HL-60 (cell line): Measurements from ENCODE around the gene DCC.

Source experiments
- DNase-seq, 2 experiments: peaks; one replicate each; pipeline ENCODE4 v3.0.0-alpha.2; 2010 to 2020; ENCODE audit warnings: low read depth in 1 of 2, low spot score in 1 of 2
- H3K27ac ChIP-seq: fragments of 250-450 bp; sonication (Bioruptor Pico); replicated peaks from 2 replicates; pipeline ENCODE4 v1.5.1; 2020; ENCODE audit warnings: mild to moderate bottlenecking, moderate library complexity
- H3K27me3 ChIP-seq: fragments of 250-450 bp; sonication (Bioruptor Pico); 2 replicates; pipeline ENCODE4 v1.5.1; 2021; ENCODE audit warnings: mild to moderate bottlenecking, moderate library complexity; ENCODE audit not compliant: insufficient read depth, poor library complexity, severe bottlenecking
- H3K4me3 ChIP-seq: replicated peaks from 2 replicates; pipeline ENCODE4 v1.5.1; 2011; ENCODE audit warnings: mild to moderate bottlenecking, control low read depth, low read length; ENCODE audit not compliant: insufficient read depth
- CTCF ChIP-seq: IDR thresholded peaks from one replicate; pipeline ENCODE4 v1.5.1; 2011; ENCODE audit warnings: low read length, control low read depth, inconsistent platforms; ENCODE audit not compliant: insufficient read depth
- GABPA ChIP-seq: IDR thresholded peaks from 2 replicates; pipeline ENCODE4 v1.6.1; 2012; ENCODE audit warnings: low read depth
- POLR2AphosphoS5 ChIP-seq: IDR thresholded peaks from 2 replicates; pipeline ENCODE4 v1.6.1; 2012; ENCODE audit warnings: low read depth
- REST ChIP-seq: IDR thresholded peaks from 2 replicates; pipeline ENCODE4 v1.6.1; 2012; ENCODE audit warnings: low read depth; ENCODE audit not compliant: insufficient replicate concordance
- SPI1 ChIP-seq: IDR thresholded peaks from 2 replicates; pipeline ENCODE4 v1.6.1; 2012; ENCODE audit warnings: low read depth, mild to moderate bottlenecking, borderline replicate concordance

Gene DCC

GRCh38 chr18:52598921-52599320, 258.9 kb downstream of the DCC start:
- Histone ChIP-seq H3K4me3 (no peak overlapping the region), H3K27ac (no peak overlapping the region), H3K27me3 (no peaks in the 10 kb centered on the region)
- DNase-seq: no peak
- no peak for TF ChIP-seq REST
- no peak for TF ChIP-seq POLR2AphosphoS5
- no peak for TF ChIP-seq SPI1
- TF ChIP-seq CTCF: no peak
- no peak for TF ChIP-seq GABPA

GRCh38 chr18:52602820-52603219, 262.8 kb downstream of the DCC start:
- H3K4me3 ChIP-seq: no peak overlapping the region
- H3K27me3 ChIP-seq: no peaks in the 10 kb centered on the region
- H3K27ac ChIP-seq: no peak overlapping the region
- TF ChIP-seq CTCF (no peak), REST (no peak), POLR2AphosphoS5 (no peak)
- no peak for DNase-seq

GRCh38 chr18:52605345-52605744, 265.3 kb downstream of the DCC start:
- no peak for DNase-seq
- TF ChIP-seq SPI1: no peak
- TF ChIP-seq POLR2AphosphoS5: no peak
- no peak for TF ChIP-seq REST
- TF ChIP-seq CTCF: no peak
- no peak for TF ChIP-seq GABPA
- Histone ChIP-seq H3K27ac (no peak overlapping the region), H3K4me3 (no peak overlapping the region), H3K27me3 (no peaks in the 10 kb centered on the region)
